Kidney epithelial cell (primary cell): Measurements from ENCODE around the gene NFS1. TPM values are rescaled to one million over a fixed set of nuclear protein-coding genes. Genes with fewer than 3 reads are reported as not detected.
"Not testable (repeated sequence)": the region's sequence is repeated elsewhere in the genome, so short reads cannot be mapped to it uniquely, and the experiment has no call there.

Experiments
- DNase-seq: peaks from one replicate; pipeline ENCODE4 v3.0.0-alpha.2; 2010; ENCODE audit warnings: low read depth
- H3K27me3 ChIP-seq: 2 replicates; pipeline ENCODE4 v1.6.0; 2011; ENCODE audit warnings: low read length; ENCODE audit not compliant: control insufficient read depth, insufficient read depth
- H3K36me3 ChIP-seq: 2 replicates; pipeline ENCODE4 v1.5.1; 2011; ENCODE audit warnings: low read length; ENCODE audit not compliant: control insufficient read depth, insufficient read depth
- H3K4me3 ChIP-seq: 2 replicates; pipeline ENCODE4 v1.5.1; 2011; ENCODE audit warnings: low read depth, mild to moderate bottlenecking, control low read depth, low read length
- total RNA-seq: library from RNA; depleted of rRNA; stranded (reverse); fragments of >200 nt; gene quantifications from 2 replicates; pipeline ENCODE4 v1.2.3, GENCODE V29; 2015
- TF ChIP-seq, protein P1 (sequence below): IDR thresholded peaks from 2 replicates; pipeline ENCODE4 v1.5.1; 2011; ENCODE audit warnings: mild to moderate bottlenecking, moderate library complexity, low read length, control low read depth, inconsistent platforms; ENCODE audit not compliant: insufficient read depth, poor library complexity, severe bottlenecking

NFS1 gene
- total RNA-seq, 1 donor from 2014 or later: 30.8 TPM

DNA sequence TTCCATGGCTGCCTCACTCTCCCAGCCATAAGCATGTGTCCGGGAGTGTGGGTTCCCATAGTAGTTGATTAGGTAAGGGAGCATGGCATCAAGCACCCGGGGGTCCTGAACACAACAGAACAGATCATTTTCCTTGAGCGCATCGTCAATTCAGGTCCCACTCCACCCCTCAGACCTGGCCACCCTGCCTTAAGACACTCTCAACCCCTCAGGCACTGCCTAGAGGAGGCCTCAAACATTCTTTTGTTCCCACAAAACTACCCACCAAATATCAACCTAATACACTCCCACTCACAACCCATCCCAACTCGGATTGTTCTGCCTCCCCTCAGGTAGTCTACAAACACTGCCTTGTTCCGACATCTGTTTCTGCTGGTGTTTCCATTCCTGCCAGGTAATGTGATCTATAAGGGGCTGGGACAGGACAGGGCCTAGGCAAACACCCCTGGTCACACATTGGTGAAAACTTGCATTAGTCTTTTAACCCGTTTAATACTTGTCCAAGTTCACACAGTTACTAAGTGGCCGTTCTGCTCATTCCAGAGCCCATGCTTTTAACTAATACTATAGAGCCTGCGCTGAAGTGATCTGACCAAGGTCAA, 1.4 kb downstream of the NFS1 start:
- no peaks in the 10 kb centered on the region for H3K27me3 ChIP-seq
- H3K4me3 ChIP-seq: peak overlapping the region; percentile 99
- TF ChIP-seq, protein P1, sequence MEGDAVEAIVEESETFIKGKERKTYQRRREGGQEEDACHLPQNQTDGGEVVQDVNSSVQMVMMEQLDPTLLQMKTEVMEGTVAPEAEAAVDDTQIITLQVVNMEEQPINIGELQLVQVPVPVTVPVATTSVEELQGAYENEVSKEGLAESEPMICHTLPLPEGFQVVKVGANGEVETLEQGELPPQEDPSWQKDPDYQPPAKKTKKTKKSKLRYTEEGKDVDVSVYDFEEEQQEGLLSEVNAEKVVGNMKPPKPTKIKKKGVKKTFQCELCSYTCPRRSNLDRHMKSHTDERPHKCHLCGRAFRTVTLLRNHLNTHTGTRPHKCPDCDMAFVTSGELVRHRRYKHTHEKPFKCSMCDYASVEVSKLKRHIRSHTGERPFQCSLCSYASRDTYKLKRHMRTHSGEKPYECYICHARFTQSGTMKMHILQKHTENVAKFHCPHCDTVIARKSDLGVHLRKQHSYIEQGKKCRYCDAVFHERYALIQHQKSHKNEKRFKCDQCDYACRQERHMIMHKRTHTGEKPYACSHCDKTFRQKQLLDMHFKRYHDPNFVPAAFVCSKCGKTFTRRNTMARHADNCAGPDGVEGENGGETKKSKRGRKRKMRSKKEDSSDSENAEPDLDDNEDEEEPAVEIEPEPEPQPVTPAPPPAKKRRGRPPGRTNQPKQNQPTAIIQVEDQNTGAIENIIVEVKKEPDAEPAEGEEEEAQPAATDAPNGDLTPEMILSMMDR: no peak
- no peak for DNase-seq
- no peaks in the 10 kb centered on the region for H3K36me3 ChIP-seq

DNA sequence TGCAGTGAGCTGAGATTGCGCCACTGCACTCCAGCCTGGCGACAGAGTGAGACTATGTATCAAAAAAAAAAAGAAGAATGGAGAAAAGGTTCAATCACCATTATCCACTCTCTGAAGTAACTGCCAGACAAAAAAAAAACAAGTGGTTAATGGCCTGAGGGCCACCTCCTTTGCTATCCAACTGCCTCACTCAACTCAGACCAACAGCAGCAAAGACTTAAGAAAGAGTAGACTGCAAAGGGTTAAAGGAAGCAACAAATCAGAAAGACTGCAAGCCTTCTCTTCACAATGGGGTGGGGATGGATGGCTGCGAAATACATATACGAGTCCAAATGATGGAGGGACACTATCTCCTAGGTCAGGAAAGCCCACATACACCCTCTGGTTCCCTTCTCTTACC, 3.2 kb downstream of the NFS1 start:
- no peak overlapping the region for H3K4me3 ChIP-seq
- no peaks in the 10 kb centered on the region for H3K27me3 ChIP-seq
- no peaks in the 10 kb centered on the region for H3K36me3 ChIP-seq
- DNase-seq: no peak
- TF ChIP-seq, protein P1: no peak

DNA sequence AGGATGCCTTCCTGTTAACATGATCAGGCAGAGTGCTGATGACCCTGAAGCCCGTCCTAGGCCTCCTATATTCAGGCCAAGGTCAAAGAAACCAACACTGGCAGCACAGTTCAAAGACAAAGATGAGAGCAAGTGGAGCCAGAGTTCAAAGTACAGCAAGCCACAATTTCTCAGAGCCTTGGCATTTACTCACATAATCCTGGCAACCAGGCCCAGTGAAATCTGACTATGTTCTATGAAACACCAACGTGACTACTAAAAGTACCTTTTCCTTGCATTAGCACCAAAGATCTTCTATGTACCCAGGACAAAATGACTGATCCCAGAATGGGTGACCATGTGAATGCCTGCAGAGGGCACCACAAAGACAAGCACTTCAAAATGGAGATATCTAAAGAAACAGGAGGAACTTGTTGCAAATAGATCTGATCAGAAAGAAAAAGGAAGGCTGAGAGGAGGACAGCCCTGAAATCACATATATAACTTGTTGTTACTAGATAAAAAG, 3.9 kb downstream of the NFS1 start:
- H3K36me3 ChIP-seq: no peaks in the 10 kb centered on the region
- no peak overlapping the region for H3K4me3 ChIP-seq
- TF ChIP-seq, protein P1: no peak
- no peaks in the 10 kb centered on the region for H3K27me3 ChIP-seq
- no peak for DNase-seq

DNA sequence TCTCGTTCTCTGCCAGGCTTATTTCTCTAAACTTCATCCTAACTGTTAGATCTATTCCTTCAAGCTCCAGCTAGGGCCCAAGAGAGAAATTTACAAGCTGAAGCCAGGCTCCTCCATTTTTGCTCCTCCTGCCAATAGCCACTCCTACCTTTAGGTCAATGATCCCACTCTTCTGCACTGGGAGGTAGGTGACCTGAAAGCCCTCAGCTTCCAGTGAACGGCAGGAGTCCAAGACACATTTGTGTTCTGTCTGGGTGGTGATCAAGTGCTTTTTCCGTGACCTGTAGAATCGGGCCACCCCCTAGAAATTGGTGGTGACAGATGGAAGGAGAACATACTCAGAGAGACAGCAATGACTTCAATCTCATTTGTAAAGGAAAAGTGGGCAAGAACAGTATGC, 8.9 kb downstream of the NFS1 start:
- Histone ChIP-seq H3K36me3 (no peaks in the 10 kb centered on the region), H3K4me3 (no peak overlapping the region), H3K27me3 (no peaks in the 10 kb centered on the region)
- DNase-seq: no peak
- TF ChIP-seq, protein P1: no peak

DNA sequence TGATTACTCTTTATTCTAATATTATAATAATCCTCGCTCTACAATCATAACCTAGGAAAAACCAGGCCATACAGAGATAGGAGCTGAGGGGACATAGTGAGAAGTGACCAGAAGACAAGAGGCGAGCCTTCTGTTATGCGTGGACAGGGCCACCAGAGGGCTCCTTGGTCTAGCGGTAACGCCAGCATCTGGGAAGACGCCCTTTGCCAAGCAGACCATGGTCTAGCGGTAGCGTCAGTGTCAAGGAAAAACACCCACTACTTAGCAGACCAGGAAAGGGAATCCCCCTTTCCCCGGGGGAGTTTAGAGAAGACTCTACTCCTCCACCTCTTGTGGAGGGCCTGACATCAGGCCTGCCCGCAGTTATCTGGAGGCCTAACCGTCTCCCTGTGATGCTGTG, 12.3 kb downstream of the NFS1 start:
- H3K36me3 ChIP-seq, H3K4me3 ChIP-seq, H3K27me3 ChIP-seq, DNase-seq: not testable (repeated sequence)

DNA sequence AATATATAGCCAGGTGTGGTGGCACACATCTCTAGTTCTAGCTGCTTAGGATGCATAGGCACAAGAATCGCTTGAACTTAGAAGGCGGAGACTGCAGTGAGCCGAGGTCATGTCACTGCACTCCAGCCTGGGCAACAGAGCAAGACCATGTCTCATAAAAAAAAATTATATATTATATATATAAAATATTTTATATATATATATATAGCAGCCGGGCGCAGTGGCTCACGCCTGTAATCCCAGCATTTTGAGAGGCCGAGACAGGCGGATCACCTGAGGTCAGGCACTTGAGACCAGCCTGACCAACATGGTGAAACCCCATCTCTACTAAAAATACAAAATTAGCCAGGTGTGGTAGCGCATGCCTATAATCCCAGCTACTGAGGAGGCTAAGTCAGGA, 13.8 kb downstream of the NFS1 start:
- not testable (repeated sequence) for H3K27me3 ChIP-seq, H3K36me3 ChIP-seq, H3K4me3 ChIP-seq, DNase-seq

DNA sequence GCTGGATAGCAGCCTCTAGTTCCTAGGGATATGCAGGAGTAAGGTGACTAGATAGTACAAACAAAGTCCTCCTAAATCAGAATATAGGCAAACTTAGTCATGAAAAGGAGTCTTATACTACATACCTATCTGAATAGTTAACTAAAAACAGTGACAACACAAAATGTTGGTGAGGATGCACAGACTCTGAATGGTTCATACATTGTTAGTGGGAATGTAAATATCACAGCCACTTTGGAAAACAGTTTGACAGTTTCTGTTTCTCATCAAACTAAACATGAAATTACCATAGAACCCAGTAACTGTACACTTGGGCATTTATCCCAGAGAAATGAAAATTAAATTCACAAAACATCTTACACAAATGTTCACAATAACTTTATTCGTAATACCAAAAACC, 17.2 kb downstream of the NFS1 start:
- DNase-seq: no peak
- Histone ChIP-seq H3K4me3 (no peak overlapping the region), H3K27me3 (no peaks in the 10 kb centered on the region), H3K36me3 (no peaks in the 10 kb centered on the region)
- TF ChIP-seq, protein P1: no peak
